ENCODE measurements around the gene LIPK.
"Not testable (repeated sequence)": the region's sequence is repeated elsewhere in the genome, so short reads cannot be mapped to it uniquely, and the experiment has no call there.

Gene LIPK

DNA sequence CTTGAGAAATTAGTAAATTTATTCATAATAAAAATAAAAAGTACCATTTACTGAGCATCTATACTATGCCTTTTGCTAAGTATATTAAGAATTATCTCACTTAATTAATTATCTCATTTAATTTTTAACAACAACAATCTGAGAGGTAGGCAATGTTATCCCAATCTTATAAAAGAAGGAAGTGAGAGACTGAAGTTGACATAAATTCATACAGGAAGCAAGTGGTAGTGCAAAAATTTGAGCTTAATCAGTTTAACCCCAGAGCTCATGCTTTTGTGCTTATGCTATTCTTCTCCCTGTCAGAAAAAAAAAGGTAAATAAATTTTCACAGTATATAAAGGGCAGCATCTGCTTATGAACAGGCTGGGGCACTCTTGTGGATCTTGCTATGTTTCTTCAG lies 44.5 kb upstream of the LIPK start:
- no peaks in the 10 kb centered on the region for H3K9me3 ChIP-seq
- DNase-seq = no peak
- H3K4me1 ChIP-seq = no peaks in the 10 kb centered on the region
- no peak overlapping the region for H3K4me3 ChIP-seq
- TF ChIP-seq, protein P1, sequence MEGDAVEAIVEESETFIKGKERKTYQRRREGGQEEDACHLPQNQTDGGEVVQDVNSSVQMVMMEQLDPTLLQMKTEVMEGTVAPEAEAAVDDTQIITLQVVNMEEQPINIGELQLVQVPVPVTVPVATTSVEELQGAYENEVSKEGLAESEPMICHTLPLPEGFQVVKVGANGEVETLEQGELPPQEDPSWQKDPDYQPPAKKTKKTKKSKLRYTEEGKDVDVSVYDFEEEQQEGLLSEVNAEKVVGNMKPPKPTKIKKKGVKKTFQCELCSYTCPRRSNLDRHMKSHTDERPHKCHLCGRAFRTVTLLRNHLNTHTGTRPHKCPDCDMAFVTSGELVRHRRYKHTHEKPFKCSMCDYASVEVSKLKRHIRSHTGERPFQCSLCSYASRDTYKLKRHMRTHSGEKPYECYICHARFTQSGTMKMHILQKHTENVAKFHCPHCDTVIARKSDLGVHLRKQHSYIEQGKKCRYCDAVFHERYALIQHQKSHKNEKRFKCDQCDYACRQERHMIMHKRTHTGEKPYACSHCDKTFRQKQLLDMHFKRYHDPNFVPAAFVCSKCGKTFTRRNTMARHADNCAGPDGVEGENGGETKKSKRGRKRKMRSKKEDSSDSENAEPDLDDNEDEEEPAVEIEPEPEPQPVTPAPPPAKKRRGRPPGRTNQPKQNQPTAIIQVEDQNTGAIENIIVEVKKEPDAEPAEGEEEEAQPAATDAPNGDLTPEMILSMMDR (IDR thresholded peaks at IDR 0.05) = no peak
- intact Hi-C loops (cut with DNase I; ENCODE audit: low total_unique reads) = no loop called here
- H3K27ac ChIP-seq = no peak overlapping the region
- no peaks in the 10 kb centered on the region for H3K27me3 ChIP-seq
- H3K36me3 ChIP-seq = no peaks in the 10 kb centered on the region

DNA sequence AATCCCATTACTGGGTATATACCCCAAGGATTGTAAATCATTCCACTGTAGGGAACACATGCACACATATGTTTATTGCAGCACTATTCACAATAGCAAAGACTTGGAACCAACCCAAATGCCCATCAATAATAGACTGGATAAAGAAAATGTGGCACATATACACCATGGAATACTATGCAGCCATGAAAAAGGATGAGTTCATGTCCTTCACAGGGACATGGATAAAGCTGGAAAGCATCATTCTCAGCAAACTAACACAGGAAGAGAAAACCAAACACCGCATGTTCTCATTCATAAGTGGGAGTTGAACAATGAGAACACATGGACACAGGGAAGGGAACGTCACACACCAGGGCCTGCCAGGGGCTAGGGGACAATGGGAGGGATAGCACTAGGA lies 42.9 kb upstream of the LIPK start:
- intact Hi-C loops (cut with DNase I; ENCODE audit: low total_unique reads); H3K9me3 ChIP-seq; H3K36me3 ChIP-seq; H3K4me3 ChIP-seq; H3K27ac ChIP-seq; H3K27me3 ChIP-seq; DNase-seq; H3K4me1 ChIP-seq: not testable (repeated sequence)

DNA sequence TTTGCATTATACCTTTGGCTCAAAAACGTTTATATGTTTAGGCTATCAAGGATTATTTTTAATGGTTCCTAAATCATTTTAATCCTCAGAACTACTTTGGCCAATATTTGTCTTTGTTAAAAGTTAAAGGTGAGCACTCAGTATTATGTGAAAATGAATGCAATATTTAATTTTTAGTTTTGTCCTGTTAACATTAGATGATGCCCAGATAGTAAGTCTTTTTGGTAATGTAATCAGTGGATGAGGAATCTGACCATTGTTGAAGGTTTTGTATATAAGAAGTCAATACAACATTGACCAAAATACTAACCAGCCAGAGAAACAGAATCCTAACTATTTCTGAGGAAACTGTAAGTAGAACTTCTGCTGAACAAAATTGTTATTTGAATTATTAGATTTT lies 41.9 kb upstream of the LIPK start, which contains the start of gene LIPF:
Gene LIPF (plus strand): TSS at position 301 of the 400 bp plus-strand sequence. CDS start 2,856 bp downstream, outside the sequence.
- Histone ChIP-seq H3K9me3 (no peaks in the 10 kb centered on the region), H3K27me3 (no peaks in the 10 kb centered on the region), H3K4me3 (no peak within 1 kb of the TSS), H3K4me1 (no peaks in the 10 kb centered on the region), H3K36me3 (no peaks in the 10 kb centered on the region), H3K27ac (no peak within 1 kb of the TSS)
- DNase-seq = no peak
- TF ChIP-seq, protein P1 (IDR thresholded peaks at IDR 0.05) = no peak
- intact Hi-C loops (cut with DNase I; ENCODE audit: low total_unique reads) = no loop called here

DNA sequence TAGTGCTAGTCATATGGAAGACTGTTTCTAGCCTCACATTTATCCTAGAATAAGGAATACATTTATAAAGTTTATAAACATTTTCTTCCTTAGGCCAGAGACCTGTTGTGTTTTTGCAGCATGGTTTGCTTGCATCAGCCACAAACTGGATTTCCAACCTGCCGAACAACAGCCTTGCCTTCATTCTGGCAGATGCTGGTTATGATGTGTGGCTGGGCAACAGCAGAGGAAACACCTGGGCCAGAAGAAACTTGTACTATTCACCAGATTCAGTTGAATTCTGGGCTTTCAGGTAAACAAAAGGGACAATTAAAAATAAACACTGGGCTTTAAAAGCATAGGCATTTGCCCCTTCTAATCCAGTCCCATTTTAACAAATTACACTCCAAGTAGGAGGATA lies 37.6 kb upstream of the LIPK start:
- Histone ChIP-seq H3K4me1 (no peaks in the 10 kb centered on the region), H3K27ac (no peak overlapping the region), H3K27me3 (no peaks in the 10 kb centered on the region), H3K4me3 (no peak overlapping the region), H3K36me3 (no peaks in the 10 kb centered on the region), H3K9me3 (no peaks in the 10 kb centered on the region)
- no peak for DNase-seq
- TF ChIP-seq, protein P1 (IDR thresholded peaks at IDR 0.05) = no peak
- intact Hi-C loops (cut with DNase I; ENCODE audit: low total_unique reads) = no loop called here

DNA sequence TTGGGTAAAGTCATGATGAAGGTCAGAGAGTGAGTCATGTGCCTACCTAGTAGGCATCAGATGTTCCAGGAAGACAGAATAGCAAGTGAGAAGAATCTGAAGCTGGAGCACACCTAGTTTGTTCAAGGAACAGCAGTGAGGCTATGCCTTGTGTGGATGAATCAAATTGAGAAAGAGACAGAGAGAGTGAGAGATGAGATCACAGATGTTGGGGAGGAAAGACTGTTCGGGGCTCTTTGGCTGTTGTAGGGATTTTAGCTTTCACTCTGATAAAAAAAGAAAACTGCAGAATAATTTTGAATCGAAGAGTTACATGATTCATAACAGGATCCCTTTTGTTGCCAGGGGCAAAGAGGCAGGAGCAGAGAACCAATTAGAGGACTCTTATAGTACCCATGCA lies 35.6 kb upstream of the LIPK start:
- no peak for DNase-seq
- intact Hi-C loops (cut with DNase I; ENCODE audit: low total_unique reads) = no loop called here
- no peak overlapping the region for H3K27ac ChIP-seq
- H3K4me1 ChIP-seq = no peaks in the 10 kb centered on the region
- H3K9me3 ChIP-seq = no peaks in the 10 kb centered on the region
- no peaks in the 10 kb centered on the region for H3K36me3 ChIP-seq
- no peaks in the 10 kb centered on the region for H3K27me3 ChIP-seq
- TF ChIP-seq, protein P1 (IDR thresholded peaks at IDR 0.05) = no peak
- H3K4me3 ChIP-seq = no peak overlapping the region

DNA sequence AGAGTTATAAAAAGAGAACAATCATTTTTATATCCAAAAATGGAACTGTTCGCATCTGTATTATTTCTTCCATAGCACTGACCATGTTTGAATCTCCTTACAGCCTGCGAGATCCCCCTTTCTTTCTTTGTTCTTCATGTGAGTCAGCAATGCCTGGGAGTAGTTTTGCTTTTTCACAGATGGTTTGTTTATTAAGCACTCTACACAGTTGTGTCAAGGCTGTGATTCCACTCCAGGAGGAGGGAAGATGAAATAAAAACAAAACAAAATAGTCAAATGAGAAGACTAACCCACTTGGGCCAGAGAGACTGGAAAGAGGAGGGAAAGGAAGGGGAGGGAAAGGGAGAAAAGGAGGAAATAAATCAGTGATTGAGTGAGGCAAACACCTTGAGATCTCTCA lies 34.0 kb upstream of the LIPK start:
- intact Hi-C loops (cut with DNase I; ENCODE audit: low total_unique reads) = no loop called here
- TF ChIP-seq, protein P1 (IDR thresholded peaks at IDR 0.05) = no peak
- no peak for DNase-seq
- no peaks in the 10 kb centered on the region for H3K4me1 ChIP-seq
- no peaks in the 10 kb centered on the region for H3K9me3 ChIP-seq
- no peaks in the 10 kb centered on the region for H3K36me3 ChIP-seq
- H3K27ac ChIP-seq = no peak overlapping the region
- no peaks in the 10 kb centered on the region for H3K27me3 ChIP-seq
- H3K4me3 ChIP-seq = no peak overlapping the region
